Psoas muscle (tissue), 8 donors: Measurements from ENCODE around the gene ZFP36L2. TPM values are rescaled to one million over a fixed set of nuclear protein-coding genes. Genes with fewer than 3 reads are reported as not detected.

Source experiments
- ATAC-seq, 4 donors: fragments of 200-7000 bp; cut with Tn5 transposase; one replicate each; pipeline ENCODE4 v1.9.1; 2020; ENCODE audit warnings: moderate library complexity in 3 of 4, mild to moderate bottlenecking in 2 of 4
- DNase-seq, 2 donors: peaks; one replicate each; pipeline ENCODE4 v3.0.0-alpha.2; 2020
- H3K27ac ChIP-seq: fragments of 200-600 bp; one replicate; pipeline ENCODE4 v1.8.0; 2022
- H3K27me3 ChIP-seq, 3 donors: fragments of 200-600 bp in 1 of 3; one replicate each; pipeline versions ENCODE4 v1.6.1 to v1.8.0; 2013 to 2022; ENCODE audit warnings: low read length in 2 of 3, mild to moderate bottlenecking in 2 of 3, moderate library complexity in 1 of 3; ENCODE audit not compliant: insufficient read depth in 3 of 3
- H3K36me3 ChIP-seq, 2 donors: fragments of 200-600 bp in 1 of 2; one replicate each; pipeline versions ENCODE4 v1.6.1 to v1.8.0; 2013 to 2022; ENCODE audit warnings: low read depth in 1 of 2, mild to moderate bottlenecking in 1 of 2, moderate library complexity in 1 of 2; ENCODE audit not compliant: insufficient read depth in 1 of 2
- H3K4me1 ChIP-seq: fragments of 200-600 bp; one replicate; pipeline ENCODE4 v1.8.0; 2022
- H3K4me3 ChIP-seq: fragments of 200-600 bp; one replicate; pipeline ENCODE4 v1.8.0; 2022; ENCODE audit warnings: mild to moderate bottlenecking
- H3K9me3 ChIP-seq: fragments of 200-600 bp; one replicate; pipeline ENCODE4 v1.8.0; 2022
- CTCF ChIP-seq: fragments of 200-600 bp; IDR thresholded peaks from one replicate; pipeline ENCODE4 v1.8.0; 2022; ENCODE audit warnings: antibody characterized with exemption
- WGBS, 3 donors: extraction: QIAGEN DNeasy Blood & Tissue Kit; methylation state at CpG; one replicate each; pipeline versions ENCODE4 v1.1.6 to v1.1.7; 2013; 5-methylcytosine and 5-hydroxymethylcytosine counted together
- intact Hi-C, 2 donors: fragments of 100-400 bp; cut with DNase I; formaldehyde crosslinking; loops; one replicate each; pipeline versions ENCODE4 v1.11.0 to v1.14.2; 2022
- polyA plus RNA-seq, 3 donors: library from polyadenylated mRNA; stranded (reverse); fragments of 200-250 nt; gene quantifications; one replicate each; pipeline ENCODE4 v1.2.3, GENCODE V29; 2013
- total RNA-seq, 4 donors: library from RNA; stranded (reverse); fragmentation: NEBNext Ultra II Directional in 2 of 4; extraction: Animal tissue kit (Norgen Biotek cat#: 25700) in 2 of 4; gene quantifications; one replicate each; pipeline versions ENCODE4 v1.2.1 to v1.2.4, GENCODE V29; 2021 to 2023
- donor health status: healthy with polysubstance abuse.
- donor health status: DM: no; HTN: no; CAD: no; lungs with moderate emphysema.
- donor health status: Bipolar disorder and iron deficiency.
- donor health status: healthy.
- donor health status: DM: yes; HTN: yes; CAD: no.
- donor health status: DM: no; HTN: no; CAD: no.
- donor health status: DM: no; HTN: no; CAD: no.
- donor health status: DM: yes; HTN: yes; CAD: no.

ZFP36L2 gene
- total and polyA plus RNA-seq, 7 donors = 26.3 to 103 (median 48.9) TPM

DNA sequence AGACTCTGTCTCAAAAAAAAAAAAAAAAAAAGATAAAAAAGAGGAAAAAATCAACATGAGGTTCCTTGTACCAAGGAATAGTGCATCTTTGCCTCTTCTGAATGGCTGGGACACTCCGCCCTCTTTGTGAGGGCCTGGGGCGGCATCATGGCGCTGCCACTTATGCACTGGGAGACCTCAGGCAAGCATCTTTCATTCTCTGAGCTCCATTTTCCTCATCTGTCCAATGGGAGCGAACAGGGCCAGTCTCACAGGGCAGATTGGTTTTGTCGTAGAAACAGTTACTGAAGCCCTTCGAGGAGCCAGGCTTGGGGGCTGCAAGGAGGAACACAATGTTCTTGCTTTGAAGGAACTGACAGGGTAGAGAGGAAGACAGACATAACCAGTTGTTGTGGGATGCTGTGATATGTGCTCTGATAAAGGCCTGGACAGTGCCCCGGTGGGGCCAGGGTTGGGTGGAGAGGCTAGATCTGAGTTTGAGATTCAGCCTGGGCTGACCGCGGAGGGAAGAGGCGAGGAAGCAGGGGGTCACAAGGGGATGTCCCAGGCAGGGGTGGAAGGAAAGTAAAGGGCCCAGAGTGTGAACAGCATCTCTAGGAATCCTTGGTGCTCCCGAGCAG, 14.1 kb downstream of the ZFP36L2 start:
- Histone ChIP-seq H3K9me3 (no peaks in the 10 kb centered on the region), H3K4me3 (no peak overlapping the region), H3K27ac (no peak overlapping the region), H3K27me3 (no peaks in the 10 kb centered on the region), H3K4me1 (peaks cover 11% of the 10 kb centered on the region), H3K36me3 (no peaks in the 10 kb centered on the region)
- WGBS, 3 donors = 90 to 94% (median 93%) methylated on average over 11 of the region's 11 CpGs
- ATAC-seq (no peak), DNase-seq (no peak)
- intact Hi-C loops = no loop called here
- no peak for TF ChIP-seq CTCF

GRCh38 chr2:43210467-43211303, 15.7 kb downstream of the ZFP36L2 start:
- Histone ChIP-seq H3K36me3 (no peaks in the 10 kb centered on the region), H3K27me3 (no peaks in the 10 kb centered on the region), H3K27ac (no peak overlapping the region), H3K4me3 (no peak overlapping the region), H3K9me3 (no peaks in the 10 kb centered on the region), H3K4me1 (peaks cover 3% of the 10 kb centered on the region)
- ATAC-seq (peak; percentile 22 to 45 (median 28)), DNase-seq (peak; percentile 65 to 72)
- 73 to 78% (median 78%) methylated on average over 23 of the region's 23 CpGs for WGBS, 3 donors
- TF ChIP-seq CTCF = no peak
- intact Hi-C loops = no loop called here

GRCh38 chr2:43210125-43210466, 16.3 kb downstream of the ZFP36L2 start:
- no peaks in the 10 kb centered on the region for H3K9me3 ChIP-seq
- ATAC-seq (no peak), DNase-seq (no peak)
- H3K27ac ChIP-seq = no peak overlapping the region
- 83 to 90% (median 86%) methylated on average over 6 of the region's 6 CpGs for WGBS, 3 donors
- H3K4me1 ChIP-seq = no peaks in the 10 kb centered on the region
- TF ChIP-seq CTCF = no peak
- H3K4me3 ChIP-seq = no peak overlapping the region
- intact Hi-C loops = no loop called here
- no peaks in the 10 kb centered on the region for H3K36me3 ChIP-seq
- no peaks in the 10 kb centered on the region for H3K27me3 ChIP-seq

GRCh38 chr2:43209204-43209717, 17.1 kb downstream of the ZFP36L2 start:
- no peaks in the 10 kb centered on the region for H3K9me3 ChIP-seq
- 88 to 92% (median 91%) methylated on average over 5 of the region's 5 CpGs for WGBS, 3 donors
- no peak for DNase-seq
- no peak overlapping the region for H3K4me3 ChIP-seq
- H3K27me3 ChIP-seq = no peaks in the 10 kb centered on the region
- H3K36me3 ChIP-seq = no peaks in the 10 kb centered on the region
- no peaks in the 10 kb centered on the region for H3K4me1 ChIP-seq
- intact Hi-C loops = no loop called here
- TF ChIP-seq CTCF = no peak
- no peak for ATAC-seq
- H3K27ac ChIP-seq = no peak overlapping the region
